NB4 (cell line): ENCODE data around the gene KLF11.

Experiments
- DNase-seq: peaks from one replicate; pipeline ENCODE4 v3.0.0; 2010; ENCODE audit warnings: low read depth
- H3K4me3 ChIP-seq: one replicate; pipeline ENCODE4 v1.5.1; 2011; ENCODE audit warnings: mild to moderate bottlenecking, low read depth, low read length, moderate library complexity
- CTCF ChIP-seq: IDR thresholded peaks from one replicate; pipeline ENCODE4 v1.5.1; 2012; ENCODE audit warnings: low read depth, low read length
- MAX ChIP-seq: IDR thresholded peaks from 2 replicates; pipeline ENCODE4 v1.6.1; 2011; ENCODE audit warnings: low read depth, low read length
- MYC ChIP-seq: IDR thresholded peaks from 2 replicates; pipeline ENCODE4 v1.6.1; 2011; ENCODE audit warnings: low read depth, low read length
- POLR2A ChIP-seq: IDR thresholded peaks from 2 replicates; pipeline ENCODE4 v1.6.1; 2011; ENCODE audit warnings: mild to moderate bottlenecking; ENCODE audit not compliant: insufficient read length; ENCODE audit errors: extremely low read depth

The KLF11 gene

GRCh38 chr2:10058251-10059015 is 15.1 kb downstream of the KLF11 start:
- TF ChIP-seq POLR2A (no peak), CTCF (no peak), MAX (no peak), MYC (no peak)
- H3K4me3 ChIP-seq = no peak overlapping the region
- DNase-seq = no peak

GRCh38 chr2:10059016-10059351 is 15.6 kb downstream of the KLF11 start:
- no peak for DNase-seq
- TF ChIP-seq CTCF = no peak
- TF ChIP-seq POLR2A = no peak
- TF ChIP-seq MYC = no peak
- TF ChIP-seq MAX = no peak
- H3K4me3 ChIP-seq = no peak overlapping the region

DNA sequence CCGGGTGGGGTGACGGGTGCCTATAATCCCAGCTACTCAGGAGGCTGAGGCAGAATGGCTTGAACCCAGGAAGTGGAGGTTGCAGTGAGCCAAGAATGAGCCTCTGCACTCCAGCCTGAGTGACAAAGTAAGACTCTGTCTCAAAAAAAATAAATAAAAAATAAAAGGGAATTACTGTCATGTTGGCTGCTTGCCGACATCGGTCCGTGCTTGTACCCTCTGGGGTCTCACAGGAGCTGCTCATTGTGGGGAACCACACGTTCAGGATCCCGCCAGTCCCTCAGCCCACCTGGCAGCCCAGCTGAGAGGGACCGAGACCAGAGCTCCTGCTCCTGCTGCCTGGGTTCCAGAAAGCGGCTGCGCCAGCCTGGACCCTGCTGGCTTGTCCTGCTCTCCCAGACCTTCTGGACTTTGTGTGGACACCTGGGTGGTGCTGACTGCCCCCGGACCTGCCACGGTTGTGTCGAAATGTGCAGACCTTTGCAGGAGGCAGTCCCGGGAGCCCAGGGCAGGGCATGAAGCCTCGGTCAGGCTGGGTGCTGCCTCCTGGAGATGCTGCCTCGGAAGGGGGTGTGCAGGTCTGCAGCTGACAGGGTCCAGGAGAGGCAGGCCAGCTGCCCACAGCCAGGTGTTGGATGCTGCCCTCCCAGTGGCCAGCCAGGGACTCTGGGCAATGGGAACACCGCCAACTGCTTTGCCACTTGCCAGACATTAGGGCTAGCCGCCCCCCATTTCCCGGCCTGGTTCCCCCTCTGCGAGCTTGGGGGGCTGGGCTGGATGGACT is 16.4 kb downstream of the KLF11 start:
- no peak overlapping the region for H3K4me3 ChIP-seq
- DNase-seq = no peak
- TF ChIP-seq MYC = no peak
- no peak for TF ChIP-seq MAX
- TF ChIP-seq POLR2A = no peak
- TF ChIP-seq CTCF = no peak

GRCh38 chr2:10061221-10061925 is 18.0 kb downstream of the KLF11 start:
- H3K4me3 ChIP-seq = no peak overlapping the region
- TF ChIP-seq POLR2A = no peak
- no peak for TF ChIP-seq CTCF
- no peak for TF ChIP-seq MAX
- TF ChIP-seq MYC = no peak
- DNase-seq = no peak

DNA sequence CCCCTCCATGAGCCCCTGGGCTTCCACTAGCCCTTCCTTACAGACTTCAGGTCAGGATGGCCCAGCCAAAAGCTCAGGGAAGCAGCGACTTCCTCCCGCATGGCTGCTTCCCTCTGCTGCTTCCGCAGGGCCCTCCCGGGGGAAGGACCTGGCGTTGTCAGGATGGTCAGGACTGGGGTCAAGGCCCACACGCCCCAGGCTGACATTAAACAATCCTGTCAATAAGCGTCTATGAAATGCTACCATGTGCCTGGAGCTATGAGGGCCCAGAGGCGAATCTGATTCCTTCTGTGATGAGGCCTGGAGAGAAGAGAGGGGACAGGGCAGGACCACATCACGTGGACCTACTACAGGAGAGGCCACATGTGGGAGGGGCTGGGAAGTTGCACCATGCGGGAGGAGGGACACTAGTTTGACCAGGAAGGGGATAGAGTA is 19.6 kb downstream of the KLF11 start:
- no peak for TF ChIP-seq MYC
- TF ChIP-seq MAX = no peak
- TF ChIP-seq POLR2A = no peak
- no peak for TF ChIP-seq CTCF
- no peak overlapping the region for H3K4me3 ChIP-seq
- no peak for DNase-seq
